GM18508 (cell line): ENCODE results near the gene CYP2W1.

Experiments
- ATAC-seq: cut with Tn5 transposase; IDR thresholded peaks from one replicate; pipeline ENCODE4 v1.9.1; 2021; ENCODE audit warnings: moderate number of reproducible peaks; ENCODE audit not compliant: insufficient read depth, unreplicated experiment

CYP2W1 gene

GRCh38 chr7:964401-965231, 18.4 kb upstream of the CYP2W1 start:
- ATAC-seq = no peak

DNA sequence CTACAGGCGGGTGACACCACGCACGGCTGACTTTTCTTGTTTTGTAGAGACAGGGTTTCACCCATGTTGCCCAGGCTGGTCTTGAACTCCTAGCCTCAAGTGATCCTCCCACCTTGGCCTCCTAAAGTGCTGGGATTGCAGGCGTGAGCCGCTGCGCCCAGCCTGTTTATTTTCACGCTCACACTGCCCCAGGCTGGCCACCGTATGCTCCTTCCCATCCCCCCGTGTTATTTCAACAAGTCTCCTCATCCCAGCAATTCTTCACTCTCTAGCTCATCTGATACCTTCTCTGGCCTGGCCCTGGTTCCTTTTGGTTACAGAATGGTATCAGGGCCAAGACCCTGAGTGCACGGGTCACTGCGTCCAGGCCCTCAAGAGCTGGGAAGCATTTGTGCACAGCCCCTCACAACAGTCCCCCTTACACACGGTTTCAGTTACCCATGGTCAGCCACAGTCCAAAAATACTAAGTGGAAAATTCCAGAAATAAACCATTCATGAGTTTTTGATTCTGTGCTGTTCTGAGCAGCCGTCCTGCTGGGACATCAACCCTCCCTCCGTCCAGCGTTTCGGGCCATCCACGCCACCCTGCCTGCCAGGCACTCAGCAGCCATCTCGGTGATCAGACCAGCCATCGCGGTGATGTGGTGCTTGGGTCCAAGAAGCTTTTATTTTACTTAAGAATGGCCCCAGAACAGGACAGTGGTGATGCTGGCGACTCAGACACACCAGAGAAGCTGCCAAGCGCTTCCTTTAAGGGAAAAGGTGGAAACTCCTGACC, 16.5 kb upstream of the CYP2W1 start:
- ATAC-seq = no peak

GRCh38 chr7:967361-968082, 15.5 kb upstream of the CYP2W1 start:
- ATAC-seq = no peak

GRCh38 chr7:968205-969105, 14.5 kb upstream of the CYP2W1 start:
- ATAC-seq = no peak

- no peak for ATAC-seq
Observed at GRCh38 chr7:969403-969802, 13.6 kb upstream of the CYP2W1 start.

- ATAC-seq = no peak
Observed at GRCh38 chr7:970744-971143, 12.2 kb upstream of the CYP2W1 start.

- ATAC-seq = no peak
Observed at GRCh38 chr7:972110-972509, 10.9 kb upstream of the CYP2W1 start.

DNA sequence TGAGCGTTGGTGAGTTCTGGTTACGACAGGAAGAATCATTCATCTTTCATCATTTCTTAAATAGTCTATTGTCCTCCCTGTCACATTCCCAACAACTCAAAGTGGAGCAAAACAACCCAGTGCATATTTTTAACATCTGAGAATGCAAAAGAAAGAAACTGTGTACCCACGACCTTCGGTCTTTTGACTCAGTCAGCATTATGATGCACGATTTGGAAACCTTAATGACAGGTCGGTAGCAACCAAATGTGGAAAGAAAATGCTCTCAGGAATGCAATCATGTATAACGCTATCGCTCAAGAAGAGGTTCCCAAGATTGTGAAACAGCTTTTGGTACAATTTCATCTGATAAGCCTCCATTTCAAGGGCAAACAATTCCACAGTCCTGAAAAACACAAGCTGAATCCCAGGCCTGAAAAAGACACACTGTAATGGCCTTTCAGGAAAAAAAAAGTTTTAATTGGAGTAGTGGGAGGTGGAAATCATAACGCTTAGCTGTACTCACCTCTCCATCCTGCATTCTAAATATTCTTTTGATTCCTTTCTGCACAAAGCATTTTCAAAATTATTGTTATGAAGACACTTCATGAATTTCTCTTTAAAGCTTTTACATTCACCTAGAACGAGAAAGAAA, 10.2 kb upstream of the CYP2W1 start:
- no peak for ATAC-seq

GRCh38 chr7:973312-973711, 9.7 kb upstream of the CYP2W1 start:
- ATAC-seq = no peak

DNA sequence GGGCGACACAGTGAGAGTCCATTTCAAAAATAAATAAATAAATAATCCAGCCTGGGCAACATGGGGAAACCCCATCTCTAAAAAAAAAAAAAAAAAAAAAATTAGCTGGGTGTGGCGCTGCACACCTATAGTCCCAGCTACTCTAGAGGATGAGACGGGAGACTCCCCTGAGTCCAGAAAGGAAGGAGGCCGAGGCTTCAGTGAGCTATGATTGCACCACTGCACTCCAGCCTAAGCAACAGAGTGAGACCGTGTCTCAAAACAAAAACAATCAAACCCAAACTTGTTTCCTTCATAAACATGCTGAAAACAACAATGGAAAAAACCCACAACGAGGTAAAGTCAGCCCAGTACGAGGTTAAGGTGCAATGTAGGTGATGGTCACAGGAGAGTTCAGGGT, 8.8 kb upstream of the CYP2W1 start:
- ATAC-seq = no peak

DNA sequence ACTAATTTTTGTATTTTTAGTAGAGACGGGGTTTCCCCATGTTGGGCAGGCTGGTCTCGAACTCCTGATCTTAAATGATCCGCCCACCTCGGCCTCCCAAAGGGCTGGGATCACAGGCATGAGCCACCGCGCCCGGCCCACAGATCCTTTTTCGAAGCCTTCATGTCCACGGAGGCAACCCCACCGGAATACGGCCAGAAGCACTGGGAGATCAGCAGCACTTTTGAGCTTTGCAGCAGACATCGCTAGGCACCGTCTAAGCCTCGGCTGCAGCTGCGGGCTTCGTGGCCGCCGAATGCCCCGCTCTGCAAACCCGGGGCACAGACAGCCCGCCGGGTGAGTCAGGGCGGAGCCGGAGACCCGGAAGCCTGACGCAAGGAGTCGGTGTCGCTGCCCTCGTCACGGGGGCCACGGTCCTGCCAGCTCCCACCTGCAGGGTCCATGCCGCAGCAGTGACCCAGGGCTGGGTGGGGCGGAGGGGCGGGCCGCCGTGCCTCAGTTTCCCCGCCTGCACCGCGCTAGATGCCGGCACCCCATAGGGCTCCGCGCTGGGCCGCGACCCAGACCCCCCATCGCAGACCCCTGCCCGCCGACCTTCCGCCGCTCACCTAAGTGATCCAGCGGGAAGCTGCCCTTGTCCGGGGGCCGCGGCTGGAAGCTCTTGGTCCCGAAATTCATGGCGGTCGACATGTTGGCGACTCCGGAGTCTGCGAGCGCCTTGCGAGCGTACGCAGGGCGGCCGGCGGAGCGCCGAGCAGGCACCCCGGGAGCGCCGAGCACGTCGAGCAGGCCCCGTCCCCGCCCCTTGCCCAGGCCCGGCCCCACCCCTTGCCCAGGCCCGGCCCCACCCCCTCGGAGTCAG, 7.9 kb upstream of the CYP2W1 start, which contains the start of gene COX19:
Gene COX19, minus strand, starts transcription at position 730 of the 862 bp plus-strand sequence. Its CDS starts 40 bp downstream, at position 690.
- no peak for ATAC-seq

DNA sequence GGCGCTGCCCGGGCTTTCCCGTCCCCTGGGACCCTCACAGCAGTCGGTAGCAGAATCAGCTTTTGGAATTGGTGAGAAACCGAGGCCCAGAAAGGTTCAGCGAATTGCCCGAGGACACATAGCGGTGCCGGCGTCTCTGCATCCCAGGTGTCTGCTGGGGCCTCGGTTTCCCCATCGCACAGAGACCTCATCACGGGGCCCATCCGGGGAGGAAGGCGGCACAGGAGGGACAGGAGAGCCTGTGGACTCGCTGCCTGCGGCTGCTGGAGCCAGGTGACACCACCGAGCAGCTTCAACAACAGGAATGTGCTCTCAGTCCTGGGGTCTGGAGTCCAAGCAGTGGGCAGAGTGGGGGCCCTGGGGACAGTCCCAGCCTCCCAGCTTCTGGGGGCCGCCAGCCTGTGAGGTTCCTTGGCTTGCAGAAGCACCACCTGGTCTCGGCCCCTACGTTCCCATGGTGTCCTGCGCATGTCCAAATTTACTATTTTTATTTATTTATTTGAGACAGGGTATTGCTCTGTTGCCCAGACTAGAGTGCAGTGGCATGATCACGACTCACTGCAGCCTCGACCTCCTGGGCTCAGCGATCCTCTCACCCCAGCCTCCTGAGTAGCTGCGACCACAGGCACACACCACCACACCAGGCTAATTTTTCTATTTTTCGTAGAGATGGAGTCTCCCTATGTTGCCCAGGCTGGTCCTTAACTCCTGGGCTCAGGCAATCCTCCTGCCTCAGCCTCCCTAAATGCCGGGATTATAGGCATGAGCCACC, 7.1 kb upstream of the CYP2W1 start:
- no peak for ATAC-seq

DNA sequence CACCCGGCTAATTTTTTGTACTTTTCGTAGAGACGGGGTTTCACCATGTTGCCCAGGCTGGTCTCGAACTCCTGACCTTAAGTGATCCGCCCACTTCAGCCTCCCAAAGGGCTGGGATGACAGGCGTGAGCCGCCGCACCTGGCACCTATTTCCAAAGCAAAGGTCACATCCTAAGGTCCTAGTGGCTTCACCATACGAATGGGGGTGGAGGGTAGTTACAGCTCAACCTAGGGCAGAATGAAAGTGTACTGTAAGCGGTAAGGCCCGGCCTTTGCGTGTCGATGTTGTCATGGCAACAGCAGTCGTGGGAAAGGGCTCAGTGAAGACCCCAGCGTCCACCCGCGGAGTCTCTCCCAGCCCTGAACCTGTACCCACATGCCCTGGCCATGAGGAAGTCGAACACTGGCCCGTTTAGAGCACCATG, 6.1 kb upstream of the CYP2W1 start:
- no peak for ATAC-seq

GRCh38 chr7:977326-978048, 5.5 kb upstream of the CYP2W1 start:
- ATAC-seq = no peak

DNA sequence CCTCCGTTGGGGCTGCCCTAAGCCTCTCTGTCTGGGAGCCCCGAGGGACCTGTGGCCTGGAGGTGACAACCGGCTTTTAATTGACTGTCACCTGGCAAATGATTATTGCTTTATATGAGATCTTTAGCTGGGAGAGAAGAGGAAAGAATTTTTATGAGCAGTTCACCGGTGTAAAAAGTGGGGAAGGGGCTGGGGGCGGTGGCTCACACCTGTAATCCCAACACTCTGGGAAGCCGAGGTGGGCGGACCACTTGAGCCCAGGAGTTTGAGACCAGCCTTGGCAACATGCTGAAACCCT, 5.0 kb upstream of the CYP2W1 start:
- ATAC-seq = no peak

DNA sequence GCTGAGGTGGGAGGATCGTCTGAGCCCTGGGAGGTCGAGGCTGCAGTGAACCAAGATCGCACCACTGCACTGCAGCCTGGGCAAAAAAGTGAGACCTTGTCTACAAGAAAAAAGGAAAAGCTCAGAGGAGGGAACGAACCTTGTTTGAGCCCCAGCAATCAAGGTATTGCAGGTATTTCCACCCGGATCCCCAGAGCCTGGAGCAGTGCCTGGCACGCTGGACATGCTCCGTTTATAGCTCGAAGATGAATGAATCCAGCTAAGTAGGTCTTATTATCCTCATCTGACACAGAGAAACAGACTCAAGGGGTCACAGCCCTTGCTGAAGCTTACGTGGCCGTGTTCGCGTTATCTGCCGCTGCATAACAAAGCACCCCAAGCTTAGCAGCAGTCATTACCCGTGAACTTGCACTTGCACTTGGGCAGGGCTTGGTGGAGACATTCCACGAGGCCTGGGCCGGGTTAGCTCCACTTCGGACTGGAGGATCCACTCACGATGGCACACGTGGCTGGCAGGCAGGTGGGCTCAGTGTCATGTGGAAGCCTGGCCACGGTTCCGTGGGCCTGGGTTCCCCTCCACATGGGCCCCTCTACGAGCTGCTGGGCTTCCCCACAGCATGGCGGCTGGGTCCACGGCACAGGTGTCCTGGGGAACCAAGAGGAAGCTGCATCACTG, 4.4 kb upstream of the CYP2W1 start:
- ATAC-seq = no peak

DNA sequence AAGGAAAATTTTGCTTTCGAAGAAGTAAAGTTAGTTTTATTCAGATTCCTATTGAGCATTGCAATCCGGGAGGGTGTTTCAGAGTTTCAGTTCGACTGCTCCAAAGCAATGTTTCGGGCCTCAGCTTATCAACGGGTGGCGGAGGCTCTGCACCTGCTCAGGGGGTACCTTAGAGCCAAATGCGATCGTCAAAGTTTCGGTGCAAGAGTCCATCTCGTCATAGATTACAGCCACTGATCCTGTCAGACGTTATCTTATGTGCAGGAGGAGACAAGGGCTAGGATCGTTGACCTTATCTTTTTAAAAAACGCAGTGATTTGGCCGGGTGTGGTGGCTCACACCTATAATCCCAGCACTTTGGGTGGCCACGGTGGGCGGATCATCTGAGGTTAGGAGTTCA, 3.8 kb upstream of the CYP2W1 start:
- ATAC-seq = no peak
